Left hindlimb (tissue), 1 donor: ENCODE measurements around the gene COL13A1.
A peak's percentile ranks its signal among the peaks of the same experiment; 100 is the strongest.

Experiments
- DNase-seq: peaks from one replicate; pipeline ENCODE4 v3.0.0-alpha.2; 2018

COL13A1 gene

DNA sequence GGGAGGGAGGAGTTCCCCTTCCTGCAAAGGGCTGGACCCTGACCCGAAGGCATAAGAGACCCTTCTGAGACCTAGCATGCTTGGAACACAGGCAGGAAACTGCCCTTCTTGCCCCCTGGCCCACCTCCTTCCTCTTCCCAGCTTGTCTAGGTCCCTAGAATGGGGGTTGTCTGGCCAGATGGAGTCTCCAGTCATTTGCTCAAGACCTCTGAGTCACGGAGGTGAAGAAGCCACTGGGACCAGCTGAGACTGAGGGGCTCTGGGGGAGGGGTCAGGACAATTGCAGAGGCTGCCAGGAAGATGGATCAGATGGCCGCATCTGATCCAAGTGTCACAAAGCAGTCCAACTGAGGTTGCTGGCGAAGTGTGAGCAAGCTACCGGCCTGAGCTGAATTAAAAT, 46.2 kb downstream of the COL13A1 start:
- DNase-seq = no peak

DNA sequence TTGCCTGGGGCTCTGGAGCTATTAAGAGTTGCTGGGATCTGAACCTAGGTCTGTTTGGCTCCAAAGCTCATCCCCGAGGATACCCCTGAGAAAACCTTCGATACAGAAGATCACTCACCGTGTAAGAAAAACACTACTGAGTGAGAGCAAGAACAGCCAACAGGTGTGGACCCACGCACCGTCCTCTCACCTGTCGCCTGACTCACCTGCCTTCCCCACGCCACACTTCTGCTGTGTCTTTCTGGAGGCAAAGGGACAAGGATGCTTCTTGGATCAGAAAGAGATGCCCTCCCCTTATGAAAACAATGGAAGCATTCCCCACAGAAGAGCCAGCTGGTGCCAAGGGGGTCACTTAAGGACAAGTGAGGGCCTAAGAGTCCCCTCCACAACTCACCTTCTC, 46.7 kb downstream of the COL13A1 start:
- no peak for DNase-seq

DNA sequence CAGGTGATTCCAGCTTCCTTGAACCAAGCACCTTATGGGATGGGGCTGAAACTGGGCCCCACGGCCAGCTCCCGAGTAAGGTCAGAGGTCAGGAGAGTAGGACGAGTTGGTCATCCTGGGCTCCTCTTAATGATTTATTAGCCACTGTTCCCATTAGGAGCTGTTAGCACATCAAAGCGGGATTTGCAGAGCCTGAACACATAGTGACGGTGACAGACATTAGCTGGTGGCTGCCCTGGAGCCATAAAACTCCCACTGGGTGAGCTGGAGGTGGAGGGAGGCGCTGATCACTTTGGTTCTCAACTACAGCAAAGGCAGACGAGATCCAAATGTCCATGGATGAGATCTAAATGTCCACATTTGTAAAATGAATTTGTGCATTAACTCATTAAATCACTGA, 48.1 kb downstream of the COL13A1 start:
- DNase-seq = no peak

DNA sequence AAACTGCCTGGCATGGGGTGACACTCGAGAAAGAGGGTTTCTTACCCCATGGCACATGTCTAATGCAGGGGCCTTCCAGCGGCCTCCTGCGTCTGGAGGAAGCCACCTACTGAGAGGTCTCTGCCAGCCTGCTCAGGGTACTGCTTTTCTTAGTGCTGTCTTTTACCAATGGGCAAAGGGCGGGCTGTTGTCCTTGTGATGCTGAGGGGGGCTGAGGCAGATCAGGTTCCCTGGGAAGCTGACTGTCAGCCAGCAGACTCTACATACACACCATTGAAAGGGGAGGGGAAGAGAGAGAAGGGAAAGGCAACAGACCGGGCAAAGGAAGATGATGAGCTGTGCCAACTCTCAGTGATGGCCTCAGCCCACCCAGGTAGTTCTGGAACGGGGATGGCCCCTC, 48.7 kb downstream of the COL13A1 start:
- DNase-seq = no peak

DNA sequence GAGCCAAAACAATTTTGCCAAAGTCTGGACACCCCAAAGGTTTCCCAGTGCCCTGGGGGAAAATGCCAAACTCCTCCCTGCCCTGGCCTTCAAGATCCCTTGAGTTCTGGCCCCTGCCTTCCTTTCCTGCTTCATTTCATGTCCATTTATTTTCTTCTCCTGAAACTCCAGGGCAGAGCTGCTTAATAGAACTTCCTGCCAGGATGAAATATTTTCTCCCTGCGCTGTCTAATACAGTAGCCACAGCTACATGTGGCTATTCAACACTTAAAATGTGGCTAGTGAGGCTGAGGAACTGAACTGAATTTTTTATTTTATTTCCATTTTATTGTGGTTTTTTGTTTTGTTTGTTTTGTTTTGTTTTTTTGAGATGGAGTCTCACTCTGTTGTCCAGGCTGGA, 49.6 kb downstream of the COL13A1 start:
- no peak for DNase-seq

DNA sequence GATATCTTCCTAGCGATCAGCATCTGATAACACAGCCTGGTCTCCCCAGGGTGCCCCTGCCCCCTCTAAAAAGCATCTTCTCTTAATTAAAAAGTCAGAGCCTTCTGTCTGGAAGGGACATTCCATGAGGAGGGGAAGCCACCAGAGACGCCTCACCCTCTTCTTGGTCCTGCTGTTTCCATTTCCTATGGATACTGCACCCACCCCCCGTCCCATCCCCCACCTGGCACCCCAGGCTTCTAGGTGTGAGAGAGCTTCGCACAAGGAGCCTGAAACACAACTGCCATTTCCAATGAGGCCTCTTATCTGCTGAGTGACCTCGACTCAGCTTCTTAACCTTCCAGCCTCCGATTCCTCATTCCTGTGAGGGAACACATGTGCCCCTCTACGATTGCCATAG, 51.4 kb downstream of the COL13A1 start:
- no peak for DNase-seq

DNA sequence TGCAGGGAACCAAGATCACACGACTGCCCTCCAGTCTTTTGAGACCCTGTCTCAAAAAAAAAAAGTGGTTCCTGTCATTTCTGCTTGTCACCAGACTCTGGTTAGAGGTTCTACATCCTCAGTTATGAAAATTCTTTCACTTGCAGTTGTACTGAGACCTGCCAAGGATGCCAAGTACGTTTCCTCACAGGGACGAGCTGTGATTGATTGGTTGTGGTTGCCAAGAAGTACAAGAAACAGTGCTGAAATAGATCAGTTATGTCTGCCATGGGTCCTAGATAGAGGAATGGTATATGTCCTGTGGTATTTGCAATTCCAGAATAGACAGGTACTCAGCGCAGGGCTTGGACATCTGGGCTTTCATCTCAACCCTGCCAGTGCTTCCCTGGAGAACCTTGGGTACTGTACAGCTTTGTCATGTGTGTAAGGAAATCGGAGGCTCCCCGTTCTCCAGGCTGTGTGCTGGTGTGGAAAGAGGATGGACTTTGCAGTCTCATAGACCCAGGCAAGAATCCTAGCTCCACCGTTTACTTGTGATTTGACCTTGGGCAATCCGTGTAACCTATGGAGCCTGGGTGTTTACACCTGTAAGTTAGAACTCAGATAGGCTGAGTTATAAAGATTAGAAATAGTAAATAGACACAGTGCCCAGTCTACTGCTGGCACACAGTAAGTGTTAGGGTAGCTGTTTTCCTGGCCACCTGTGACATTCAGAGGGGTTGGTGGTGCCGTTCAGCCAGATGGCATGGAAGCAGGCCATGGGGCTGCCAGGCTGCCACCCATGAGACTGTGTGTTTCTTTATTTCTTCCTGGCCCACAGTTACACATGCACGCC, 53.0 kb downstream of the COL13A1 start:
- no peak for DNase-seq

DNA sequence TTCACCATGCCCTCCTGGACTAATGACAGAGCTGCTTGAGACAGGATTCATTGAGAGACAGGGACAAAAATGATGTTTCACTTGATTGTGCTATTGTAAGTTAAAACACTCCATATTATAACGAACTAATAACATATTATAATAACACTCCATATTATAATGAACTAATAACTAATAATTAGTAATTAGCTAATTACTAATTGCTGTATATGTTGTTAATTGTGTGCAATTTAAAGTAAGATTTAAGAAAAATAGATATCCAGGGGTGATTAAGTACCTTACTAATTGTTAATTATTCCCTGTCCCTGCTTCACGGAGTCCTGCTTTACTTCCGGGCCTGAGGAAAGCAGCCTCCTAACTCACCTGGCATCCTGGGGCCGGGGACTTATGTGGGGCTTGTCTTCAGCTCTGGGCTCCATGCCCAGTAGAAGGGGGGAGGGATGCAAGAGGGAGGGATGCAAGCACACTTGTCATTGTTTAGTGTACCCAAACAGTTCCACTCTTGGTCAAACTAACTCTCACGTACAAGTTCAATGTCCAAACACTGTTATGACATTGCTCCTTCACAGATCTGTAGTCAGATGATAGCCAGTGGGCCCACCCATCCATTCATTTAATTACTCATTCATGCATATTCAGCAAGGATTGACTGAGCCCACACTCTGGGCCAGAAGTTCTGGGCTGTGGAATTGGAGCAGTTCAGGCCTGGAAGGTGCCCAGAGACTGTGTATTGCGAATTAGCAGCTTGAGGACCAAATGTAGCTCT, 53.8 kb downstream of the COL13A1 start:
- no peak for DNase-seq

DNA sequence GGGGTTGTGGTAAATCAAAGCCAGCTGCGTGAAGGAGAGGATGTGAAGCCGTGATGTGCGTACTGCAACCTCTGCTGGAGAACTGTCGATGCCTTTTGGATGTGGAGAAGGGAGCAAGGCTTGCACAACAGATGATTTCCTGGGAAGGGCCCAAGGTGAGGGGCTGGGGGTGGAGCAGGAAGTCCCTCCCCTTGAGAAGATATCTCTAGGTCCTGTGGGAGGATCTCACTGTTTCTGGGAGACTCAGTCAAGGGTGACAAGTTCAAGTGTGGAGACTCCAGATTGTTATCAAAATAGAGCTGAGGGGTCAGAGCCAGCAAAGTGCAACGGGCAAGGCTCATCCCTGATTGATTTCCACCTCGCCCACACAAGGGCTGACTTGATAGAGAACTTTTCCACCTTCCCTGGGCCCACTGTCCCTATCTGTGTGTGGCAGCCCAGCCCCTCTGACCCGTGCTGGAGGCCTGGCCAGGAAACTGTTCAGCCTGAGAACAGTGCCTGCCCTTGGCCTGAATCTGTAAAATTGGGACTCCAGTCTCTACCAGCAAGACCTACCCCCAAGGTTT, 55.0 kb downstream of the COL13A1 start:
- no peak for DNase-seq

DNA sequence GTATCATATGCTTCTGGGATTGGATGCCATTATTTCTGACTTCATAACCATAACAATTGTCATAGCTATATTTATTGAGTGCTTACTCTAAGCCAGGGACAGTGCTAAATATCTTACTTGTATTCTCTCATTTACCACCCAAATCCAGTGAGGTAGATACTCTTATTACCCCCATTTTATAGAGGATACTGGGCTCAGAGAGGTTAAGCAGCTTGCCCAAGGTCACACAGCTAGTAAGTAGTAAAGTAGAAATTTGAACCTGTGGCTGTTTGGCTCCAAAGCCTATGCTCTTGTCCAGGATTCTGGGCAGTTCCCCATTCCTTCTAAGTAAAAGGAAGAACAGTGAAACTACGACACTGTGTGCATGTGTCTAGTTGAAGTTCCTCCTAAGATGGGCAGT, 56.5 kb downstream of the COL13A1 start:
- no peak for DNase-seq

DNA sequence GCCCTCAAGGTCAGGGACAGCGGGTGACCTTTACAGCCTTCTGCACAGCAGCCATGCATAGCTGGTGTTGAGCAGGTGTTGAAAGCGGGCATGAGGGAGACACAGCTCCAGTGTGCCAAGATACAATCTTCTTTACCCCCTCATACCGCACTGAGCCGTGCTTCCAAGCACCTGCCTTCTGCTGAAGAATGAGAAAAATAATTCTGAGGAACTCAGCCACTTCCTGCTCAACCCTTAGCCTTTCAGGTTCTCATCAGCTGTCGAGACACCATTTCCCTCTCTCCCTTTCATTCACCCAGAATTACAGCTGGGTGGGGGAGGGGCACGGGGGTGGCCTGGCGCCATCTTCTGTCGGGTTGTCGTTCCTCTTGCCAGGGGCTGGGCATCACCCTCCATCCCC, 58.6 kb downstream of the COL13A1 start:
- no peak for DNase-seq

DNA sequence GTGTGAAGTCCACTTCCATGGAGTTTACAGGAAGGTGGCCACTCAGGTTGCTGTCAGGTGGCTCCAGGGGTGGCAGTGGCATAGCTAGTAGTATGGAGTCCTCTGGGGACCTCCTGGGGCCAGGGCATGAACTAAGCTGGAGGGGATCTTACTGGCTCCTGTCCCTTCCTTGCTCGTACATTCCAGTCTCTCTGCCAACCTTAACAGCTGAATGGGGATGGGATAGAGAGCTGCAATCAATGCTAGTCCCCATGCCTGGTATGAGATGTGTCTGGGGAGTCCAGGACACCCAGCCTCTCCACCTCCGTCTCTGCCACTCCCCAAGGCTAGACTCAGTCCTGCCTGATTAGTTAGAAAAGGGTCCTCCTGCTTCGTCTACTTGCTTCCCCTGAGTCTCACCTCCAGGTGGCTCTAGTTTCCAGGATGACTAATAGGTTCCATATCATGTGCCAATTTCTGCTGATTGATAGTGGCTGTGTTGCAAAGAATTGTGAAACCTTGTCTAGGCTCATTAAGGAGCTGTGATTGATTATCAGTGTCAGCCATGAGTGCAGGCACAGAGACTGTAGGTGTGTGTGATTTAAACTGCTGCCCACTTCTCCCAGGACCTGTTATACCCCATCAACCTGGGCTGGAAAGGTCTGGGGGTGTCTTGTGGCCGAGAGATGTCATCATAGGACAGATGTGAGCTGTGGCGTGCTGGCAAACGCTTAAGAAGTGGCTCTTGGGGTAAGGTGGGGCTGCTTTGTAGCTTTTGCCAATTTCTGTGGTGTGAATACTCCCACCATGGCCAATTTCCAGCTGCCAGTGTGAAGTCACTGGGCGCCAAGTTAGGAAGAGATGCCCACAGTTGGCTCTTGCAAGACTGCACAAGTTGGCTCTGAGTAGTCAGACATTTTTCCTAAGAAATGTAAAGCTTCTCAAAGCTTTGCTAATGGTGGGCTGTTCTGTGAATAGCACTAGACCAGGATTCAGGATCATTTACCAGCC, 59.8 kb downstream of the COL13A1 start:
- DNase-seq = no peak

DNA sequence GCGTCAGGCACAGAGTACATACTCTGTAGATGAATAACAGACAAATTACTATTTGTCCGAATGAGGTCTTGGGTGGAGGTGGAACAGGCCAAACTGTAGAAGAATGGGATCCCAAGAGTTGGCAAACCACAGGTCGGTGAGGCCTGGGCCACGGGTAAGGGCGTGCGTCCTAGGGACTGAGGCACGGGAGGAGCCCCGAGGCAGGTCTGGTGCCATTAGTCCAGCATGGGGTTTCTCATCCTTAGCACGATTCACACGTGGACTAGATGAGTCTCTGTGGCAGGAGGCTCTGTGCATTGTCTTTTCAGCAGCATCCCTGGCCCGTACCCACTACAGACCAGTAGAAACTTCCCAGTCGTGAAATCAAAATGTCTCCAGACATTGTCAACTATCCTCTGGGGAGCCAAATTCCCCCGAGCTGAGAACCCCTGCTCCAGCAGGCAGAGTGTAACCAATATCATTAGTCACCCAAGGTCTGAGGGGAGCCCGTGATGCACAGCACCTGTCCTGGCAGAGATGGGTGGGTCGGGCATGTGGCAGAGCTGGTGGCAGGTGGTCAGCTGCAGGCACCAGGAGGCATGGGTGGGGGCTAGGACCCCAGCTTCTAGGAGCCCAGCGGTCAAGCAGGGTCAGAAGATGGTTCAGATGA, 61.3 kb downstream of the COL13A1 start:
- no peak for DNase-seq

DNA sequence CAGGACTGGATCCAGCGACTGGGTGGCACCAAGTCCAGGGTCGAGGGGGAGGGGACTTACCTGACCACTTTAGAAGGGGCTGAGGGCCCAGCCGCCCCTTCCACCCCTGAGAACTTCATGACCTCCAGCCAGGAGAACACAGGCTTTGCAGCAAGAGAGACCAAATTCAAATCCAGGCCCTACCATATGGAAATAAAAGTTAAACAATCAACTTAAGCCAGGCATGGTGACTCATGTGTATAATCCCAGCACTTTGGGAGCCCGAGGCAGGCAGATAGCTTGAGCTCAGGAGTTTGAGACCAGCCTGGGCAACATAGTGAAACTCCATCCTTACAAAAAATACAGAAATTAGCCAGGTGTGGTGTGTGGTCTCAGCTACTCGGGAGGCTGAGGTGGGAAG, 61.9 kb downstream of the COL13A1 start:
- DNase-seq = no peak

DNA sequence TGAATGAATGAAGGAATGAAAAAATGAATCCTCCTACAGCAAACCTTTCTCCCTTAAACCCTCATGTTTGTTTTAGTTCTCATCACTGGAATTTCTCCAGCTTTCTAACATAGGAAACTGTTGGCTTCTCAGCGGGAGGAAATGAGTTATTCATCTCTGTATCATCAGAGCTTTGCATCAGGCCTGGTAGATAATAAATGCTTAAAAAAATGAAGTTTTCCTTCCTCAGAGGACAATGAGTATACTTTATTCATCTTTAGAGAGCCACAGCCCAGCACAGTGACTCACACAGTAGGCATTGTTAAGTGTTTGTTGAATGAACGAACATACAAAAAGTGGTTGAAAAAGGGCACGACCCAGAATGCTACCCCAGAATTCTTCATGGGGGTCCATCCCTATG, 62.6 kb downstream of the COL13A1 start:
- DNase-seq = no peak

DNA sequence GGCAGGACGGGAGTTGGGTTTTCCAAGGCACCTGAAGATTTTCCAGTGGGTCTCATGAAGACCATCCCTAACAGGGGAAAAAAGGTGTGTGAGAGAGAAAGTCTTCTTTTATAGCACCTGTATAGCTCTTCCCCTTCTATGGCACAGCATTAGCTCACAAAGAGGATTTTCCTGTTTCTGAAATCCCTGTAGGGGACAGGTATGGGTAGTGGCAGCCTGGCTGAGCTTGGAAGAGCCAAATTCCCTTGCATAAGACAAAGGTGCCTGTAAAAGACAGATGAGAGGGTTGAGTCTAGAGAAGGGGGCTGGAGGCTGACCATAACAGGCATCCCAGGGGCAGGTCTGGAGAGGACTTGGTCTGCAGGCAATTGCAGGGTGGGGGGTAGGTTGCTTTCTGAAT, 63.7 kb downstream of the COL13A1 start:
- no peak for DNase-seq

DNA sequence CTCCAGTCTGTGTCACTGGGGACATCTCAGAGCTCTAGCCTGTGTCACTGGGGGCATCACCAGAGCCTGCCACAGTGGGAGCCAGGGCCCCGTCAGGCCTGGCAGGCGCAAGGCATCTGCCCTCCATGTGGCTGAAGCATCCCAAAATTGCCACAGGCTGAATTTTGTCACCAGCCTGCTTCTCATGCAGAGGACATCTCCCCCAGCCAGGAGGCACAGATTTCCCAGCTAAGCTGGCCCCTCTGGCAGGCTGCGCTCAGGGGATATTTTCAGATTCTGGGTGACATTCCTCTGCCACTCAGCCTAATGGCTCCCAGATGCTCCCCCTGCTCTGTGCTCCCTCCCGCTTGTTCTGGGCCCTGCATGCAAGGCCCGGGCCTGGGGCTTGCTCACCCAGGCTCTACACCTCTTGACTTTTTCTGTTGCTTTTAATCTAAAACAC, 64.6 kb downstream of the COL13A1 start:
- no peak for DNase-seq

DNA sequence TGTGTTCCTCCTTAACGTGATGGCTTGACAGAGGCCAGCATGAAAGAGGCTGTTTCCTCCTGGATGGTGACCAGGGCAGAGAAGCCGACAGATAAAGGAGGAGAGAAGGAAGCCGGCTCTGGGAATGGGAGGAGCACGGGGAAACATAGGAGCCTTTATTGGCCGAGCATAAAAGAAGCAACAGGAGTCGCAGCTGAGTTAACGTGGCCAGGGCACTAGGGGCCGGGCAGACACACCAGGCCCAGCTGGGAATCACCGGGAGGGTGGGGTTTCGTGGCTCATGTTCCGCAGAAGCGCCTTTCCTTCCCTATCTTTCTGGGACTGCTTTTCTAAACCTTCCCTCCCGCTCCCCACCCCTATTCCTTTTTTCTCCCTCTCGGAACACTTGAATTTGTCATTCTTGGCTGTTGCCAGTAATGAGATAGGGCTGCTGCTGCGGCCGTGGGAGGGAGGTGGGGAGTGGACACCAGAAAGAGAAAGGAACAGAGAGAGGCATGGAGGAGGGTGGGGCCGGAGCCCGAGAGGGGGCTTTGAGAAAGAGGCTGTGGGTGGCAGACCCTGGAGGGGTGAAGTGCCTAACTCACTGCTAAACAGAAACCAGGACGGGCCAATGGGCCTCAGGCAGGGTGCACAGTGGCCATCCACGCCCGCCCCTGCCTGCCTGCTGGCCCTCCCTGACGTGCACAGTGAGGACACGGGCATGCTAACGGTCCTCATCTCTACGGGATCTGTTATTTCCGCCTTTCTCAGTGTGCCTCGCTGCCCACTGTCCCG, 65.2 kb downstream of the COL13A1 start:
- peak; percentile 69 for DNase-seq

DNA sequence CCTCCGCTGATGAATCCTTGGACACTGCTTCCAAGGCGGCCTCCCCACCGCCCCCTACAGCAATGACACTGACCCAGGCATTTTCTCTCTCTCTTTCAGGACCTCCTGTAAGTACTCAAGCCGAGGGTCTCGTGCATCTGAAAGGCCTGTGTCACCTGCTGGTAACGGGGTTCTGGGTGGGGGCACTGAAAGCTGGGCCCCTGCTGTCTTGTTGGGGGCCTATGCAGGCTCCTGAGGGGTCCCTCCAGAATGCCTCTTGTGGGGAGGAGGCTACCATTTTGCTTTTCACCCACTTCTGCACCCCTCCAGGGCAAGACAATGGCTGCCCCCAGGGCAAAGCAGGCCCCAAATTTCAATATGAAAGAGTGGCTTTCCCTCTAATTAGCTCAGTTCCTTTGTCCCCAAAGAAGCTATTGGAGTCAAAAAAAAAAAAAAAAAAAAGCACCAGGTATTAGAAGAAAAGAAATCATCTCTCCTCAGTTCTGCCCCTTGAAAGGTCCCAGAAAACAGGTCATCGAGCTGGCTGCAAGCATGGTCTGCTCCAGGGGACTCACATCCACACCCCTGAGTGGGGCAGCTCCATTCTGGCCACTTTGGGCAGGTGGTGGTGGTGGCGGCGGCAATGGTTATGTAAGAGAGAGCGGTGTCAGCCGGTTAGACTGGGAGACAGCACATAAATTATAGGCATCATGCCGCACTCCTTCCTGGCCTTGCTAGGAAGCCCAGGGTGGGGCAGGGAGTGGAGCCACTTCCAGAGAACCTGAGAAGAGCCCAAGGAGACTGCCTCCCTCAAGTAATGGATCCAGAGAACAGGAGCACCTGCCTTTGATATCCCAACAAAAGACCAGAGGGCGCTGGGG, 66.2 kb downstream of the COL13A1 start:
- no peak for DNase-seq

DNA sequence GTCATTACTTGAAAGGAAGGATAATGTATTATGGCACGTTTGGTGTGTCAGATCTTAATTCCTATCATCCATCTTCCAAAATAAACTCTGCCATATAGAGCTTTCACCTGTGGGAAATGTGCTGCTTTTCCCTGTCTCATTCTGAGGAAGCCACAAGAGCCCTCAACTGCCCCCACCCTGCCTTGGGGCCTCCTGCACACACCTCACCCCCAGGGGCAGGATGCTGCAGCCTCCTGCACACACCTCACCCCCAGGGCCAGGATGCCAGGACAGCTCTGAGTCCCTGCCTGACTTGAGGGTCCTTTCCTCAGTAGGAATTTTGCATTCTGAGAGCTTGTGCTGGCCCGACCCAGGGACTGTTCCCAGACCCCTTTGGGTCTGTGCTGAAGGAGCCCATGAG, 67.1 kb downstream of the COL13A1 start:
- no peak for DNase-seq
